ENCODE data around the gene HMGB3.
A peak's percentile ranks its signal among the peaks of the same experiment; 100 is the strongest.

The HMGB3 gene

DNA sequence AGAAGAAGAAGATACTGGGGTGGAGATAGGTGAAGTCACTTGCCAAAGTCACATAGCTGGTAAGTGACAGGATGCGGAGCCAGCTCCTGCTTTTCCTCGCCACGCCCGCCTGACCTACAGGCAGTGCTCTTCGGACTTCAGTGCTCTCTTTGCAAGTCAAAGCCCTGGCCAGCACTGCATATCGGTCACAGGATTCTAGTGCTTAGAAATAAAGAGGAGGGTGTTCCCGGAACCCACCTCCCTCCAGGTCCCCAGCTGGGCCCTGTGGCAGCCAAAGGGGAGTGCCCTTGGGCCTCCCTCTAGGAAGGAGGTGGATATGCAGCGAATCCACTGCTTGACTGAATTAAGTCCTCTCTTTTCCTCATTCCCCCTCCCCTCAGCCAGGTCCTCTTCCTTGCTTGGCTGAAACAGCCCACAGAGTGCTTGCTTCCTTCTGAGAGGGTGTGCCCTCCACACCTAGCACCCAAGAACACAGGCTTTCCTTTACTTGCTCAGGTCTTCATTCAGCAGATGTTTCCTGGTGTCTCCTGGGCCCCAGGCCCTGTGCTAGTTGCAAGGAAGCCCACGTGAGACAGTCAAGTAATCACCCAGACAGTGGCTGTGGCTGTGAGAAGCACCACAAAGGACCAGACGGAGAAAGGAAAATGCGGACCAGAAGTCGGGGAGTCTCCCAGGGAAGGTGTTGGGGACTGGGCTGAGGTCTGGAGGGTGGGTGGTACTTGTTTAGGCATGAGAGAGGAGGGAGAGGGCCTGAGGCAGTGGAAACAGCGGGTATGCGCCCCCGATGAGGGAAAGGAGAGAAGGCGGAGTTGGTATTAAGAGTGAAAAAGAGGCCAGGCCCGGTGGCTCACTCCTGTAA is 14.0 kb upstream of the HMGB3 start:
- no peak for TF ChIP-seq Cebpa-rat (IDR thresholded peaks at IDR 0.05)
- no peaks in the 10 kb centered on the region for H3K9me3 ChIP-seq (replicated peaks in 1 of 11)
- no peaks in the 10 kb centered on the region for H4K20me1 ChIP-seq
- H3K27me3 ChIP-seq, result no peaks in the 10 kb centered on the region
- no peak overlapping the region for H3K4me3 ChIP-seq
- H3K4me2 ChIP-seq, result no peak overlapping the region
- no peak overlapping the region for H3K9ac ChIP-seq
- H3K4me1 ChIP-seq, result no peaks in the 10 kb centered on the region
- H3K36me3 ChIP-seq, result no peaks in the 10 kb centered on the region
- no peak overlapping the region for H3K27ac ChIP-seq

DNA sequence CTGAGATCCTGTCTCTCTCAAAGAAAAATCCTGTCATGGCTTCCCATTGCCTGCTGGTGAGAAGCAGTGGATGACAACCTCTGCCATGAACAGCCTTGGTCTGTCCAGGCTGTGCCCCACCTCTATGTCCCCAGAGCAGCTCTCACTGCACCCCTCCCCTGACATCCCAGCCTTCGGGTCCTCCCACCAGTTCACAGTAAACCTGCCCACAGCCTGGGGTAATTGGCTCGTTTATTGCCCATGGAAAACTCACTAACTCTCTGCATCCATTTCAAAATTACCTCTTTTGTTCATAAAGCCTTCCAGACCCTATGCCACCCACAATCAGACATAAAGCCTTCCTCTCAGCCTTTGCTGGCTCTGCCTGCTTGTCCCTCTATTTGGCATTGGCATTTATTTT is 10.7 kb upstream of the HMGB3 start:
- Histone ChIP-seq H3K27me3 (no peaks in the 10 kb centered on the region), H4K20me1 (no peaks in the 10 kb centered on the region), H3K4me1 (no peaks in the 10 kb centered on the region), H3K9me3 (replicated peaks in 1 of 11) (peaks cover 0 to 6% (median 0%) of the 10 kb centered on the region in 11 experiments; a peak in 1 of 22 replicates), H3K4me2 (no peak overlapping the region), H3K27ac (no peak overlapping the region), H3K36me3 (no peaks in the 10 kb centered on the region), H3K4me3 (no peak overlapping the region), H3K9ac (no peak overlapping the region)
- no peak for TF ChIP-seq Cebpa-rat (IDR thresholded peaks at IDR 0.05)

DNA sequence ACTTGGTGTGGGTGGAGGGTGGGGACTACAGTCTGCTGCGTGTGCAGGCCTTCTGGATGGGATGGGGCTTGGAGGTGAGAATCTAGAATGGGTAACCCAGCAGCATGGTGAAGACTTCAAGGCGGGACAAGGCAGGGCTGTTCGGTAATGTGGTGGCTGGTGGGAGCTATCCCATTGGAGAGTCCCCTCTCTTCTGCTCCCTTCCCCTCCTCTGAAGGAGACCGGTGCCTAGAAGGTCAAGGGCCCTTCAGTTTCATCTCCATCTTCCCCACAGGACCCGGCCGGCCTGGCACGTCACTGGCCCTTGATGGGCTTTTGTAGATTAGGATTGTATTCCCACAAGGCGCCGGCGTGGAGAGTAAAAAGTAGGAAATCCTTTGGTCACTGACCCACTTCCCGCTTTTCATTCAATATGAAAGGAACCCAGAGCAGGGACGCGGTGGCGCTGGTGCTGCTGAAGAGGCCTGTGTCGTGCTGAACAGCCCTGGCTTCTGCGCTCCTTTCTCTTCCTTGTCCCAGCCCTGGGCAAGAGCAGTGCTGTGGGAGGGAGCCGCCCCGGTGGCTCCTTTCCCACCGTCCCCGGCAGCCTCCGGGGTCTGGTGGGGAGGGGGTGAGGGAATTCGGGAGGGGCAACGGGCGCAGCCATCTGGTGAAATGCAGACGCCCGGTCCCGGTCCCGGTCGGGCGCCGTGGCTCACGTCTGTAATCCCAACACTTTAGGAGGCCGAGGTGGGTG is 7.3 kb upstream of the HMGB3 start:
- Histone ChIP-seq H3K27ac (no peak overlapping the region), H3K4me3 (no peak overlapping the region), H4K20me1 (no peaks in the 10 kb centered on the region), H3K27me3 (no peaks in the 10 kb centered on the region), H3K4me2 (no peak overlapping the region), H3K9me3 (replicated peaks in 1 of 11) (peaks cover 0 to 6% (median 0%) of the 10 kb centered on the region in 11 experiments; a peak in 1 of 22 replicates), H3K4me1 (no peaks in the 10 kb centered on the region), H3K9ac (no peak overlapping the region), H3K36me3 (no peaks in the 10 kb centered on the region)
- TF ChIP-seq Cebpa-rat (IDR thresholded peaks at IDR 0.05), result no peak

DNA sequence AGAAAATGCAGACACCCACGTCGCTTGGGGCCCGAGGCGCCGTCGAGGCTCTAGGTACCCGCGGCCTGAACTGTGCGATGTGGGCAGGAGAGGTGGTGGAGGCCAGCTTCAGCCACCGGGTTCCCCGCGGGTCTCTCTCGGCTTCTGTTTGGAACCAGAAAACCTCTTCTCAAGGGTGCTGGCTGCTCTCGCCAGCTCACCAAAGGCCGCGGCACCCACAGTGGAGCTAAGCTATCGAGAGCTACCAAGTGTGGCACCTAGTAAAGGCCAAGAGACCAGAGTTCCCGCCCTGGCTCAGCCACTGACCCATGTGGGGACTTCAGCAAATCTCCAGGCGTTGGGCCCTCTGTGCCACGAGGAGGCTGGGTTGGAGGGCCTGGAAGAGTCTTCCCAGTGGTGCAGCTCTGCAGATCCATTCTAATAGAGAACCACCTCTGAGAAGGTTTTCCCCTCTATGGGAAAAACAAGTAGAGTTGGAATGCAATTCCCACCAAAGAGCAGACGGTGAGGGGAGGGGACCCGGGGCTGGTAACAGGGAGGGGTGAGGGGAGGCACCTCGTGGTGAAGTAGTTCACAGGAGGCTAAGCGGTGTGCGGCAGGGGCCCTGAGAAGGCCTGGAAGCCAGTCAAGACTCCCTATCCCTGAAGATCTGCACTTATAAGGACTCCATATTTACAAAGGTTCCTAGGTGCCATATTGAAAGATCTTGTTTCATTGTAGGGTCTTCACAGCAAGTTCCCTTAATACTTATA is 5.5 kb upstream of the HMGB3 start:
- H3K27ac ChIP-seq, result no peak overlapping the region
- peaks cover 0 to 11% (median 0%) of the 10 kb centered on the region in 11 experiments; a peak in 3 of 22 replicates for H3K9me3 ChIP-seq (replicated peaks in 1 of 11)
- no peak overlapping the region for H3K4me3 ChIP-seq
- H4K20me1 ChIP-seq, result no peaks in the 10 kb centered on the region
- no peak for TF ChIP-seq Cebpa-rat (IDR thresholded peaks at IDR 0.05)
- H3K4me1 ChIP-seq, result peaks cover 0 to 5% (median 0%) of the 10 kb centered on the region in 10 experiments; a peak in 3 of 20 replicates
- H3K36me3 ChIP-seq, result no peaks in the 10 kb centered on the region
- no peak overlapping the region for H3K9ac ChIP-seq
- no peak overlapping the region for H3K4me2 ChIP-seq
- H3K27me3 ChIP-seq, result peaks cover 0 to 8% (median 0%) of the 10 kb centered on the region in 11 experiments; a peak in 1 of 22 replicates

DNA sequence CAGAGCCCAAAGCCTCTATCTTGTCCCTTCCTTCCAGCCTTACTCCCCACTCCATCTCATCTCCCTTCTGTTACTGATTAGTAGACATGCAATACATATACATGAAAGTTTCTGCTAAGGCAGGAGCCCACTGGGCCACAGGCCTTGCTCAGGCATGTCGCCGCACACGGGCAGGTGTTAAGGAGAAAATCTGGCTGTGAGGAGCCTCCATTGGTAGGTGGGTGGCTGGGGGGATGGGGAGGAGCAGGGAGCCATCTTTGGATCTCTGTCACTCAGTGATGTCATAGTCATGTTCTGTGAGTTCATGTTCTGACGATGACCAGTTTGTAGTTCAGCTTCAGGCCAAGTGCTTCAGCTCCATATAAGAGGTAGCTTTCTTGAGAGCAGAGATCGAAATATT is 2.9 kb upstream of the HMGB3 start:
- peaks cover 0 to 6% (median 0%) of the 10 kb centered on the region in 11 experiments; a peak in 2 of 22 replicates for H4K20me1 ChIP-seq
- peaks cover 0 to 9% (median 3%) of the 10 kb centered on the region in 10 experiments; a peak in 13 of 20 replicates for H3K4me1 ChIP-seq
- H3K36me3 ChIP-seq, result peaks cover 0 to under 1% (median 0%) of the 10 kb centered on the region in 11 experiments; a peak in 1 of 22 replicates
- no peak overlapping the region for H3K9ac ChIP-seq
- no peak overlapping the region for H3K27ac ChIP-seq
- no peak overlapping the region for H3K4me2 ChIP-seq
- H3K9me3 ChIP-seq (replicated peaks in 1 of 11), result peaks cover 0 to 17% (median 4%) of the 10 kb centered on the region in 11 experiments; a peak in 6 of 22 replicates
- H3K27me3 ChIP-seq, result peaks cover 0 to 9% (median 0%) of the 10 kb centered on the region in 11 experiments; a peak in 1 of 22 replicates
- TF ChIP-seq Cebpa-rat (IDR thresholded peaks at IDR 0.05), result no peak
- no peak overlapping the region for H3K4me3 ChIP-seq

DNA sequence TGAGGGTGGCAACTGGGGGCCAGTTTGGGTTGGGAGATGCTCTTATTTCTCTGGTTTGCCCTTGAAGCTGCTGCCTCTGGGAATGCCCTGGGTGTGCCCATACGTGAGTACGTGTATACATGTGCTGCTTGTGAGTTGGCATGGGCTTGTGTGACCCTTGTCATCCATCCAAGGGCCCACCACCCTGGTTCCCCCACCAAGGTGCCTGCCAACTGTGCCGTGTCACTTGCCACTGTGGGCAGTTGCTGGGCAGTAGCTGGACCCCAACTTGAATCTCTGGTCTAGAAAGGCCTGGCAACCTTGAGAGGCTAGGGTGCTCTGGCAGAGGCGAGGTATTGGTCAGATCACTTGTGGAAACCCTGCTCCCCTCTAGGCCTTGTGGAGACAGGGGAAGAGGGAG is 2.4 kb upstream of the HMGB3 start:
- Histone ChIP-seq H4K20me1 (peaks cover 0 to 12% (median 0%) of the 10 kb centered on the region in 11 experiments; a peak in 3 of 22 replicates), H3K27me3 (peaks cover 0 to 9% (median 0%) of the 10 kb centered on the region in 11 experiments; a peak in 1 of 22 replicates), H3K4me1 (peaks cover 0 to 14% (median 8%) of the 10 kb centered on the region in 10 experiments; a peak in 14 of 20 replicates), H3K4me2 (no peak overlapping the region), H3K27ac (no peak overlapping the region), H3K9ac (no peak overlapping the region), H3K36me3 (peaks cover 0 to 5% (median 0%) of the 10 kb centered on the region in 11 experiments; a peak in 4 of 22 replicates), H3K9me3 (replicated peaks in 1 of 11) (peaks cover 0 to 17% (median 4%) of the 10 kb centered on the region in 11 experiments; a peak in 6 of 22 replicates), H3K4me3 (no peak overlapping the region)
- TF ChIP-seq Cebpa-rat (IDR thresholded peaks at IDR 0.05), result no peak

DNA sequence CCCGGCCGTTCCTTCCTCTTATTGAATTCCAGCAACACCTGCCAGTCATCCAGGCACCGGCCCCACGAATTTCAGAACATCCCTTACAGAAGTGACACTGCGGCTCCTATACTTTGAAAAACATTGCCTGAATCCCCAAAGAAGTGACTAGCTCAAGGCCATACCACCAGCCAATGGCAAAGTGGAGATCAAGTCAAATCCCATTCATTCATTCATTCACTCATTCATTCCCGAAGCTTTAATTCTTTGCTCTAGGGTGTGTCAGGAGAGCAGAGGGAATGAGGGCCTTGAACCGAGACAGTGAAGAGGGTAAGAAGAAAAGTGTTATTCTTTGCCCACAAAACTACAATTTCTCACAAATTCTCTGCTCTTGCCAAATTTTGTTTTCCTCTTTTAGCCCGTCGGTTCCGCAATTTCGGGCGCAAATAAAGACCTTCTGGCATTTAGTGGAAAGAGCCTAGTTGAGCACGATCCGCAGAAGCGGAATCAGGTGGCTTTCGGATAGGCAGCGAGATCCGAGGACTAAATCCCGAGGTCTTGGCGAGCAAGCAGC is 824 bp upstream of the HMGB3 start:
- H3K27me3 ChIP-seq, result peaks cover 0 to 9% (median 0%) of the 10 kb centered on the region in 11 experiments; a peak in 1 of 22 replicates
- H3K36me3 ChIP-seq, result peaks cover 0 to 19% (median 12%) of the 10 kb centered on the region in 11 experiments; a peak in 13 of 22 replicates
- H3K4me3 ChIP-seq, result peak overlapping the region; percentile 64 to 82 (median 74)
- peaks cover 0 to 15% (median 9%) of the 10 kb centered on the region in 10 experiments; a peak in 14 of 20 replicates for H3K4me1 ChIP-seq
- H3K9me3 ChIP-seq (replicated peaks in 1 of 11), result peaks cover 0 to 16% (median 4%) of the 10 kb centered on the region in 11 experiments; a peak in 6 of 22 replicates
- peak overlapping the region; percentile 84 to 93 (median 90) for H3K9ac ChIP-seq
- peaks cover 0 to 13% (median 0%) of the 10 kb centered on the region in 11 experiments; a peak in 3 of 22 replicates for H4K20me1 ChIP-seq
- peak overlapping the region in 8 of 11 experiments; percentile 47 to 91 (median 86); a peak in 14 of 22 replicates for H3K27ac ChIP-seq
- TF ChIP-seq Cebpa-rat (IDR thresholded peaks at IDR 0.05), result no peak
- peak overlapping the region; percentile 82 to 91 (median 86) for H3K4me2 ChIP-seq
